ENCODE measurements around the gene RALGPS1. TPM values are rescaled to one million over a fixed set of nuclear protein-coding genes. Genes with fewer than 3 reads are reported as not detected.
A peak's percentile ranks its signal among the peaks of the same experiment; 100 is the strongest.

Gene RALGPS1
- total and polyA plus RNA-seq, 3 experiments from 2014 or later: 1.6 to 3.2 (median 2.4) TPM

GRCh38 chr9:127253446-127253845 lies 338.9 kb downstream of the RALGPS1 start:
- DNase-seq: no peak
- peaks cover 12 to 17% of the 10 kb centered on the region in 2 donors for H3K27me3 Mint-ChIP-seq
- no peak overlapping the region for H3K4me3 Mint-ChIP-seq
- H3K4me3 ChIP-seq (ENCODE audit: low read length): no peak overlapping the region
- H3K36me3 ChIP-seq (ENCODE audit: insufficient read depth, low read length): no peaks in the 10 kb centered on the region
- H3K27ac Mint-ChIP-seq: peak overlapping the region in 1 of 8 donors; percentile 67
- ChIA-PET CTCF (interaction anchor here (1.1 kb wide), 1 partner anchor 39 kb away, joined by 3 read pairs; no protein-coding TSS in a partner anchor), POLR2A (no interaction called here)
- no peak overlapping the region for H3K27ac ChIP-seq (ENCODE audit: low read depth, low read length)
- H3K27me3 ChIP-seq (ENCODE audit: insufficient read depth, low read length, poor library complexity, severe bottlenecking): no peaks in the 10 kb centered on the region
- no peaks in the 10 kb centered on the region for H3K4me1 ChIP-seq (ENCODE audit: insufficient read depth, low read length)
- H3K9me3 Mint-ChIP-seq: no peaks in the 10 kb centered on the region
- no peaks in the 10 kb centered on the region for H3K4me1 Mint-ChIP-seq
- no peaks in the 10 kb centered on the region for H3K9me3 ChIP-seq (ENCODE audit: low read length)
- H3K36me3 Mint-ChIP-seq: peaks cover 0 to 7% (median 0%) of the 10 kb centered on the region in 3 donors

GRCh38 chr9:127255692-127256091 lies 341.1 kb downstream of the RALGPS1 start:
- no peaks in the 10 kb centered on the region for H3K9me3 Mint-ChIP-seq
- CTCF ChIA-PET: interaction anchor here (1.0 kb wide), 1 partner anchor 42 kb away, joined by 4 read pairs; no protein-coding TSS in a partner anchor

GRCh38 chr9:127256324-127256723 lies 341.7 kb downstream of the RALGPS1 start:
- no peak overlapping the region for H3K27ac ChIP-seq (ENCODE audit: low read depth, low read length)
- Mint-ChIP-seq H3K4me1 (no peaks in the 10 kb centered on the region), H3K4me3 (no peak overlapping the region), H3K27me3 (peaks cover 12 to 17% of the 10 kb centered on the region in 2 donors), H3K36me3 (peaks cover 0 to 6% (median 0%) of the 10 kb centered on the region in 3 donors), H3K9me3 (no peaks in the 10 kb centered on the region), H3K27ac (no peak overlapping the region)
- H3K9me3 ChIP-seq (ENCODE audit: low read length): no peaks in the 10 kb centered on the region
- no peak overlapping the region for H3K4me3 ChIP-seq (ENCODE audit: low read length)
- ChIA-PET CTCF (no interaction called here), POLR2A (no interaction called here)
- no peak for DNase-seq
- no peaks in the 10 kb centered on the region for H3K4me1 ChIP-seq (ENCODE audit: insufficient read depth, low read length)
- H3K27me3 ChIP-seq (ENCODE audit: insufficient read depth, low read length, poor library complexity, severe bottlenecking): no peaks in the 10 kb centered on the region
- H3K36me3 ChIP-seq (ENCODE audit: insufficient read depth, low read length): no peaks in the 10 kb centered on the region

More at GRCh38 chr9:127255692-127256091, 341.1 kb downstream of the RALGPS1 start:
- DNase-seq: no peak
- H3K27ac Mint-ChIP-seq: no peak overlapping the region
- H3K27ac ChIP-seq (ENCODE audit: low read depth, low read length): no peak overlapping the region
- H3K4me1 Mint-ChIP-seq: no peaks in the 10 kb centered on the region
- H3K9me3 ChIP-seq (ENCODE audit: low read length): no peaks in the 10 kb centered on the region
- no peaks in the 10 kb centered on the region for H3K4me1 ChIP-seq (ENCODE audit: insufficient read depth, low read length)
- POLR2A ChIA-PET: no interaction called here
- H3K4me3 Mint-ChIP-seq: no peak overlapping the region
- H3K27me3 Mint-ChIP-seq: peaks cover 12 to 17% of the 10 kb centered on the region in 2 donors
- peaks cover 0 to 6% (median 0%) of the 10 kb centered on the region in 3 donors for H3K36me3 Mint-ChIP-seq
- H3K36me3 ChIP-seq (ENCODE audit: insufficient read depth, low read length): no peaks in the 10 kb centered on the region
- no peaks in the 10 kb centered on the region for H3K27me3 ChIP-seq (ENCODE audit: insufficient read depth, low read length, poor library complexity, severe bottlenecking)
- H3K4me3 ChIP-seq (ENCODE audit: low read length): no peak overlapping the region

GRCh38 chr9:127258606-127259471 lies 344.3 kb downstream of the RALGPS1 start:
- DNase-seq: no peak
- Mint-ChIP-seq H3K27me3 (peaks cover 6 to 12% of the 10 kb centered on the region in 2 donors), H3K4me1 (no peaks in the 10 kb centered on the region), H3K9me3 (no peaks in the 10 kb centered on the region), H3K36me3 (peaks cover 0 to 4% (median 0%) of the 10 kb centered on the region in 3 donors), H3K27ac (peak overlapping the region in 1 of 8 donors; percentile 1), H3K4me3 (no peak overlapping the region)
- H3K9me3 ChIP-seq (ENCODE audit: low read length): no peaks in the 10 kb centered on the region
- ChIA-PET POLR2A (no interaction called here), CTCF (no interaction called here)
- no peak overlapping the region for H3K4me3 ChIP-seq (ENCODE audit: low read length)
- H3K27me3 ChIP-seq (ENCODE audit: insufficient read depth, low read length, poor library complexity, severe bottlenecking): no peaks in the 10 kb centered on the region
- H3K27ac ChIP-seq (ENCODE audit: low read depth, low read length): no peak overlapping the region
- no peaks in the 10 kb centered on the region for H3K4me1 ChIP-seq (ENCODE audit: insufficient read depth, low read length)
- no peaks in the 10 kb centered on the region for H3K36me3 ChIP-seq (ENCODE audit: insufficient read depth, low read length)

- no peak for DNase-seq
- Histone ChIP-seq H3K27me3 (ENCODE audit: insufficient read depth, low read length, poor library complexity, severe bottlenecking) (no peaks in the 10 kb centered on the region), H3K4me1 (ENCODE audit: insufficient read depth, low read length) (no peaks in the 10 kb centered on the region), H3K9me3 (ENCODE audit: low read length) (no peaks in the 10 kb centered on the region), H3K36me3 (ENCODE audit: insufficient read depth, low read length) (no peaks in the 10 kb centered on the region), H3K27ac (ENCODE audit: low read depth, low read length) (no peak overlapping the region), H3K4me3 (ENCODE audit: low read length) (no peak overlapping the region)
- ChIA-PET POLR2A (interaction anchor here (0.6 kb wide), 1 partner anchor 1878 kb away, joined by 4 read pairs; no protein-coding TSS in a partner anchor), CTCF (no interaction called here)
- Mint-ChIP-seq H3K4me3 (no peak overlapping the region), H3K9me3 (no peaks in the 10 kb centered on the region), H3K4me1 (no peaks in the 10 kb centered on the region), H3K27me3 (peaks cover 0 to 6% of the 10 kb centered on the region in 2 donors), H3K36me3 (peaks cover 0 to 4% (median 0%) of the 10 kb centered on the region in 3 donors), H3K27ac (no peak overlapping the region)
Observed at GRCh38 chr9:127262602-127263001, 348.0 kb downstream of the RALGPS1 start.

GRCh38 chr9:127263237-127263636 lies 348.7 kb downstream of the RALGPS1 start:
- H3K36me3 ChIP-seq (ENCODE audit: insufficient read depth, low read length): no peaks in the 10 kb centered on the region
- Mint-ChIP-seq H3K4me1 (no peaks in the 10 kb centered on the region), H3K9me3 (no peaks in the 10 kb centered on the region), H3K36me3 (no peaks in the 10 kb centered on the region), H3K27me3 (peaks cover 0 to 6% of the 10 kb centered on the region in 2 donors), H3K27ac (peak overlapping the region in 1 of 8 donors; percentile 45), H3K4me3 (no peak overlapping the region)
- no peaks in the 10 kb centered on the region for H3K4me1 ChIP-seq (ENCODE audit: insufficient read depth, low read length)
- no peaks in the 10 kb centered on the region for H3K27me3 ChIP-seq (ENCODE audit: insufficient read depth, low read length, poor library complexity, severe bottlenecking)
- no peaks in the 10 kb centered on the region for H3K9me3 ChIP-seq (ENCODE audit: low read length)
- no peak overlapping the region for H3K4me3 ChIP-seq (ENCODE audit: low read length)
- ChIA-PET CTCF (no interaction called here), POLR2A (interaction anchor here (0.6 kb wide), 1 partner anchor 1878 kb away, joined by 4 read pairs; no protein-coding TSS in a partner anchor)
- no peak overlapping the region for H3K27ac ChIP-seq (ENCODE audit: low read depth, low read length)
- DNase-seq: no peak

- no peaks in the 10 kb centered on the region for H3K9me3 ChIP-seq (ENCODE audit: low read length)
- CTCF ChIA-PET: no interaction called here
Observed at GRCh38 chr9:127263664-127264063, 349.1 kb downstream of the RALGPS1 start.

GRCh38 chr9:127264462-127265219 lies 350.1 kb downstream of the RALGPS1 start, which contains the start of gene GARNL3:
GARNL3 (plus strand) TSS chr9:127264774; CDS start chr9:127264878, 104 bp downstream.
- no peak within 1 kb of the TSS for H3K4me3 ChIP-seq (ENCODE audit: low read length)
- CTCF ChIA-PET: no interaction called here
- POLR2A ChIA-PET: no interaction called here
- no peaks in the 10 kb centered on the region for H3K9me3 Mint-ChIP-seq
- H3K4me1 ChIP-seq (ENCODE audit: insufficient read depth, low read length): no peaks in the 10 kb centered on the region
- no peaks in the 10 kb centered on the region for H3K36me3 Mint-ChIP-seq
- no peak within 1 kb of the TSS for H3K27ac ChIP-seq (ENCODE audit: low read depth, low read length)
- H3K27me3 ChIP-seq (ENCODE audit: insufficient read depth, low read length, poor library complexity, severe bottlenecking): no peaks in the 10 kb centered on the region
- DNase-seq: no peak
- no peaks in the 10 kb centered on the region for H3K9me3 ChIP-seq (ENCODE audit: low read length)
- no peaks in the 10 kb centered on the region for H3K36me3 ChIP-seq (ENCODE audit: insufficient read depth, low read length)
- peaks cover 0 to 6% of the 10 kb centered on the region in 2 donors for H3K27me3 Mint-ChIP-seq
- H3K27ac Mint-ChIP-seq: peak within 1 kb of the TSS in 1 of 8 donors; percentile 5
- no peak within 1 kb of the TSS for H3K4me3 Mint-ChIP-seq
- no peaks in the 10 kb centered on the region for H3K4me1 Mint-ChIP-seq

More at GRCh38 chr9:127263664-127264063, 349.1 kb downstream of the RALGPS1 start:
- H3K27me3 Mint-ChIP-seq: peaks cover 0 to 6% of the 10 kb centered on the region in 2 donors
- H3K27ac Mint-ChIP-seq: no peak overlapping the region
- no peaks in the 10 kb centered on the region for H3K4me1 Mint-ChIP-seq
- POLR2A ChIA-PET: no interaction called here
- no peaks in the 10 kb centered on the region for H3K36me3 Mint-ChIP-seq
- no peak for DNase-seq
- no peaks in the 10 kb centered on the region for H3K9me3 Mint-ChIP-seq
- H3K4me3 Mint-ChIP-seq: no peak overlapping the region
- H3K27me3 ChIP-seq (ENCODE audit: insufficient read depth, low read length, poor library complexity, severe bottlenecking): no peaks in the 10 kb centered on the region
- H3K4me1 ChIP-seq (ENCODE audit: insufficient read depth, low read length): no peaks in the 10 kb centered on the region
- no peaks in the 10 kb centered on the region for H3K36me3 ChIP-seq (ENCODE audit: insufficient read depth, low read length)
- no peak overlapping the region for H3K27ac ChIP-seq (ENCODE audit: low read depth, low read length)
- H3K4me3 ChIP-seq (ENCODE audit: low read length): no peak overlapping the region

All from CD8-positive, alpha-beta memory T cell (primary cell).